Skin epidermis (tissue), 12 donors: Measurements from ENCODE around the gene ANKRD66.
A peak's percentile ranks its signal among the peaks of the same experiment; 100 is the strongest.
"Not testable (repeated sequence)": the region's sequence is repeated elsewhere in the genome, so short reads cannot be mapped to it uniquely, and the experiment has no call there.

Experiments used
- H3K27ac ChIP-seq, 21 experiments: fragments of 200-600 bp; sonication (generic) in 11 of 21; one replicate each; pipeline ENCODE4 v1.5.0; 2020; ENCODE audit warnings: mild to moderate bottlenecking in 3 of 21, inconsistent platforms in 2 of 21, moderate library complexity in 2 of 21
- H3K4me3 ChIP-seq, 7 experiments: fragments of 200-600 bp; sonication (generic) in 2 of 7; one replicate each; pipeline ENCODE4 v1.5.0; 2020; ENCODE audit warnings: inconsistent platforms in 2 of 7, mild to moderate bottlenecking in 2 of 7, moderate library complexity in 1 of 7

ANKRD66 gene

GRCh38 chr6:46746696-46747095 is at the start of gene ANKRD66:
Gene ANKRD66 (plus strand): TSS chr6:46746933. CDS start chr6:46751949, 5,016 bp downstream.
- H3K4me3 ChIP-seq = no peak within 1 kb of the TSS
- H3K27ac ChIP-seq = no peak within 1 kb of the TSS

- Histone ChIP-seq H3K4me3 (no peak overlapping the region), H3K27ac (no peak overlapping the region)
Observed at GRCh38 chr6:46699970-46700369, 46.8 kb upstream of the ANKRD66 start.

GRCh38 chr6:46704562-46704961 is 42.2 kb upstream of the ANKRD66 start:
- H3K4me3 ChIP-seq = no peak overlapping the region
- H3K27ac ChIP-seq = no peak overlapping the region

- no peak overlapping the region for H3K27ac ChIP-seq
- no peak overlapping the region for H3K4me3 ChIP-seq
Observed at GRCh38 chr6:46706464-46706863, 40.3 kb upstream of the ANKRD66 start.

GRCh38 chr6:46711491-46711890 is 35.2 kb upstream of the ANKRD66 start:
- no peak overlapping the region for H3K4me3 ChIP-seq
- no peak overlapping the region for H3K27ac ChIP-seq

- H3K4me3 ChIP-seq = no peak overlapping the region
- no peak overlapping the region for H3K27ac ChIP-seq
Observed at GRCh38 chr6:46715141-46715540, 31.6 kb upstream of the ANKRD66 start.

GRCh38 chr6:46719099-46719498 is 27.6 kb upstream of the ANKRD66 start:
- Histone ChIP-seq H3K27ac (no peak overlapping the region), H3K4me3 (no peak overlapping the region)

- Histone ChIP-seq H3K27ac (no peak overlapping the region), H3K4me3 (no peak overlapping the region)
Observed at GRCh38 chr6:46720401-46720800, 26.3 kb upstream of the ANKRD66 start.

- no peak overlapping the region for H3K4me3 ChIP-seq
- H3K27ac ChIP-seq = no peak overlapping the region
Observed at GRCh38 chr6:46729787-46730326, 16.9 kb upstream of the ANKRD66 start.

- no peak overlapping the region for H3K27ac ChIP-seq
Observed at GRCh38 chr6:46730921-46731461, 15.7 kb upstream of the ANKRD66 start.

GRCh38 chr6:46733341-46733801 is 13.4 kb upstream of the ANKRD66 start:
- Histone ChIP-seq H3K27ac (peak overlapping the region in 3 of 21 experiments; percentile 70 to 79 (median 73)), H3K4me3 (no peak overlapping the region)

More at GRCh38 chr6:46730921-46731461, 15.7 kb upstream of the ANKRD66 start:
- H3K4me3 ChIP-seq = no peak overlapping the region

- peak within 1 kb of the TSS; percentile 38 to 63 (median 48) for H3K4me3 ChIP-seq
- peak within 1 kb of the TSS in 17 of 21 experiments; percentile 3 to 79 (median 48) for H3K27ac ChIP-seq
Observed at GRCh38 chr6:46734867-46735719, 11.6 kb upstream of the ANKRD66 start, which contains the start of gene PLA2G7. Gene PLA2G7 (minus strand): TSS chr6:46735375. CDS start chr6:46722891, 12,484 bp downstream.

- H3K4me3 ChIP-seq = peak overlapping the region in 6 of 7 experiments; percentile 41 to 63 (median 49)
- peak overlapping the region in 6 of 21 experiments; percentile 3 to 79 (median 70) for H3K27ac ChIP-seq
Observed at GRCh38 chr6:46735720-46736031, 11.1 kb upstream of the ANKRD66 start.

GRCh38 chr6:46736906-46737305 is 9.8 kb upstream of the ANKRD66 start:
- Histone ChIP-seq H3K27ac (no peak overlapping the region), H3K4me3 (no peak overlapping the region)

GRCh38 chr6:46741482-46741881 is 5.3 kb upstream of the ANKRD66 start:
- no peak overlapping the region for H3K4me3 ChIP-seq
- no peak overlapping the region for H3K27ac ChIP-seq

GRCh38 chr6:46741910-46742309 is 4.8 kb upstream of the ANKRD66 start:
- Histone ChIP-seq H3K27ac (no peak overlapping the region), H3K4me3 (no peak overlapping the region)

GRCh38 chr6:46743425-46744158 is 3.1 kb upstream of the ANKRD66 start:
- no peak overlapping the region for H3K4me3 ChIP-seq
- H3K27ac ChIP-seq = no peak overlapping the region

GRCh38 chr6:46744159-46744725 is 2.5 kb upstream of the ANKRD66 start:
- H3K4me3 ChIP-seq, H3K27ac ChIP-seq: not testable (repeated sequence)

- Histone ChIP-seq H3K27ac (no peak overlapping the region), H3K4me3 (no peak overlapping the region)
Observed at GRCh38 chr6:46745973-46746372, 760 bp upstream of the ANKRD66 start.

- Histone ChIP-seq H3K27ac (no peak overlapping the region), H3K4me3 (no peak overlapping the region)
Observed at GRCh38 chr6:46748940-46749503, 2.3 kb downstream of the ANKRD66 start.
